ENCODE measurements around the gene RASAL2.

The RASAL2 gene

GRCh38 chr1:178093951-178094738 is at the start of gene RASAL2:
Gene RASAL2, plus strand, starts transcription at chr1:178094104. Its CDS starts 389 bp downstream, at chr1:178094493.
- peak; percentile 12 for DNase-seq

- no peak for DNase-seq
These were observed 47.2 kb upstream of the RASAL2 start for GRCh38 chr1:178046591-178047270.

- DNase-seq = no peak
These were observed 46.4 kb upstream of the RASAL2 start for GRCh38 chr1:178047403-178048093.

- DNase-seq = no peak
These were observed 45.5 kb upstream of the RASAL2 start for GRCh38 chr1:178048426-178048825.

- no peak for DNase-seq
These were observed 45.0 kb upstream of the RASAL2 start for GRCh38 chr1:178048883-178049282.

- DNase-seq = no peak
These were observed 43.8 kb upstream of the RASAL2 start for GRCh38 chr1:178050084-178050483.

- no peak for DNase-seq
These were observed 42.8 kb upstream of the RASAL2 start for GRCh38 chr1:178051071-178051470.

GRCh38 chr1:178052650-178053461 is 41.0 kb upstream of the RASAL2 start:
- no peak for DNase-seq

GRCh38 chr1:178055093-178055492 is 38.8 kb upstream of the RASAL2 start:
- no peak for DNase-seq

- no peak for DNase-seq
These were observed 38.0 kb upstream of the RASAL2 start for GRCh38 chr1:178055779-178056471.

GRCh38 chr1:178057141-178057765 is 36.7 kb upstream of the RASAL2 start:
- no peak for DNase-seq

- no peak for DNase-seq
These were observed 35.9 kb upstream of the RASAL2 start for GRCh38 chr1:178057912-178058534.

GRCh38 chr1:178060789-178061556 is 32.9 kb upstream of the RASAL2 start:
- DNase-seq = no peak

GRCh38 chr1:178061620-178062019 is 32.3 kb upstream of the RASAL2 start:
- DNase-seq = no peak

GRCh38 chr1:178064191-178064821 is 29.6 kb upstream of the RASAL2 start:
- no peak for DNase-seq

GRCh38 chr1:178065250-178065649 is 28.7 kb upstream of the RASAL2 start:
- no peak for DNase-seq

GRCh38 chr1:178066296-178066907 is 27.5 kb upstream of the RASAL2 start:
- DNase-seq = no peak

GRCh38 chr1:178066908-178067614 is 26.8 kb upstream of the RASAL2 start:
- DNase-seq = no peak

GRCh38 chr1:178071811-178072210 is 22.1 kb upstream of the RASAL2 start:
- no peak for DNase-seq

Data from NCI-H774 (cell line).